ENCODE results near the gene TMEM222.
A peak's percentile ranks its signal among the peaks of the same experiment; 100 is the strongest.
"Not testable (repeated sequence)": the region's sequence is repeated elsewhere in the genome, so short reads cannot be mapped to it uniquely, and the experiment has no call there.

TMEM222 gene, protein sequence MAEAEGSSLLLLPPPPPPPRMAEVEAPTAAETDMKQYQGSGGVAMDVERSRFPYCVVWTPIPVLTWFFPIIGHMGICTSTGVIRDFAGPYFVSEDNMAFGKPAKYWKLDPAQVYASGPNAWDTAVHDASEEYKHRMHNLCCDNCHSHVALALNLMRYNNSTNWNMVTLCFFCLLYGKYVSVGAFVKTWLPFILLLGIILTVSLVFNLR

DNA sequence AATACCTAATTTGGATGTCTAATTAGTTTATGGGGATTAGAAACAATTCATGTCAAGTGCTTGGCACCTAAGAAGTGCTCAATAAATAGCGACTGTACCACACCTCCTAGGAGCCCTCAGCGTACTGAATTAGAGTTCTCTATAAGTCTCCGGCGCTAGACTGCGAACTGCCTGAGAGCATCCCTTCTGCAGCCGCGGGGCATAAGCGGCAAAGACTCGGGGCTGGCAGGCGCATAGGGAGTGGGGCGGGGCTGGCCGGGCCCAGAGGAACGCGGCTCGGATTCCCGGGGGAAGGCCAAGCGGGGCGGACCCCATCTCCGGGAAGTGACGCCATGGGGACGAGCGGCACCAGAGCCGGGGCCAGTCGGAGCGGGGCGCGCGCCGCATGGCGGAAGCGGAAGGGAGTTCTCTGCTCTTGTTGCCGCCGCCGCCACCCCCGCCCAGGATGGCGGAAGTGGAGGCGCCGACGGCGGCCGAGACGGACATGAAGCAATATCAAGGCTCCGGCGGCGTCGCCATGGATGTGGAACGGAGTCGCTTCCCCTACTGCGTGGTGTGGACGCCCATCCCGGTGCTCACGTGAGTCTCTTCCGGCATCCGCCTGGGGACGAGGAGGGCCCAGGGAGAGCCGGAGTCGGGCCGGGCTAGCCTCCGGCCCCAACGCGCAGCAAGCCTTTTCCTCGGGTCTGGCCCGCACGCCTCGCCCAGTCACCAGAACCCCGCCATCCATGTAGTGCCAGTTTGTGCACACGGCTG is at the start of gene TMEM222:
TMEM222 (plus strand) TSS at position 351 of the 756 bp plus-strand sequence; CDS start at position 386, 35 bp downstream.
- DNase-seq: peak; percentile 97

GRCh38 chr1:27274204-27274603 is 47.8 kb upstream of the TMEM222 start:
- DNase-seq: no peak

- no peak for DNase-seq
These were observed 46.3 kb upstream of the TMEM222 start for GRCh38 chr1:27275696-27276095.

DNA sequence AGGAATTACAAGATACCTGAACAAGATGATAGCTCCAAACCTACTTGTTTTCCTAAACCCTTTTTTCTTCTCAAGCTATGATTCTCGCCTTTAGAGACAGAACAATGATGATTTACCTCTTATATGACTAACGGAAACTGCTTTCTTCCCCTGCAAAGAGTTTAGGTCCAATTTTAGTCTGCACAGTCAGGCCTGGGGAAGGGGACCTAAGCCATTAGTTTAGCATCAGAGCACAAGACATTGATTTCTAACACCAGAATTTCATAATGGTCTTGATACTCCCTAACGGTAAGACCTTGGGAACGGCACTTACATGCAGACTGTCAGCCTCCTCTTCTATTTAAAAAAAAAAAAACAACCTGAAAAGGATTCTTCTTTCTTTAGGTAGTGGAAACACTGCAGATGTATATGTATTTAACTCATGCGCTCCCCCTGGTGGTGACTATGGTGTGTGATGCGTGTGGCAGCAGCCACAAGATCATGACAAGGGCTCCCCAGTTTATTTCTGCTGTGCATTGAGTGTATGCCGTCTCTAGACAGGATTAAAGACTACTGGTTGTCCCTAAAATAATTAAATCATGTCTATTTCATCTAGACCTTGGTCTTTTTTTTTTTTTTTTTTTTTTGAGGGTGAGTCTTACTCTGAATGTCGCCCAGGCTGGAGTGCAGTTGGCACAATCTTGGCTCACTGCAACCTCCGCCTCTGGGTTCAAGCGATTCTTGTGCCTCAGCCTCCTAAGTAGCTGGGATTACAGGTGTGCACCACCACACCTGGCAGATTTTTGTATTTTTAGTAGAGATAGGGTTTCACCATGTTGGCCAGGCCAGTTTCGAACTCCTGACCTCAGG is 37.3 kb upstream of the TMEM222 start:
- peak; percentile 91 for DNase-seq

DNA sequence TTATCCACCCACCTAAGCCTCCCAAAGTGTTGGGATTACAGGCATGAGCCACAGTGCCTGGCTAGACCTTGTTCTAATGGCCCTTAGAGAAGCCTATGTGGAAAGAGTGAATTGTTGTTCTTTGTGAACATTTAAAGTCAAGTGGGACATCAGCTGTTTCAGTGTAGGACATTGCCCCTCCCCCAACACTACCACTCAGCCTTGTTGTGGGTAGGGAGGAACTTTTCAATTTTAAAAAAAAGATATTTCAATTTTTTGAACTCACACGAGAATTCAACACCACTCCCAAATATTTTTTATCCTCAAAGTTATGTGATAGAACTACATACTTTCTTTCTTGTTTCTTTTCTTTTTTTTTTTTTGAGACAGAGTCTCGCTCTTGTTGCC is 36.7 kb upstream of the TMEM222 start:
- DNase-seq: no peak

DNA sequence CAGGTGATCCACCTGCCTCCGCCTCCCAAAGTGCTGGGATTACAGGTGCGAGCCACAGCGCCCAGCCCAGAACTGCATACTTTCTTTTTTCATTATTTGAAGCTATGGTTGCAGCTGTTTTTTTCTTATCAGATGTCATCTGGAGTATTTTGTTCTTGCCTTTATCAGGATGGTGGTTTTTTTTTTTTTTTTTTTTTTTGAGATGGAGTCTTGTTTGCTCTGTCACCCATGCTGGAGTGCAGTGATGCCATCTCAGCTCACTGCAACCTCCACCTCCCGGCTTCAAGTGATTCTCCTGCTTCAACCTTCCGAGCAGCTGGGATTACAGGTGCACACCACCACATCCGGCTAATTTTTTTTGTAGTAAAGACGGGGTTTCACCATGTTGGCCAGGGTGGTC is 36.1 kb upstream of the TMEM222 start:
- DNase-seq: not testable (repeated sequence)

DNA sequence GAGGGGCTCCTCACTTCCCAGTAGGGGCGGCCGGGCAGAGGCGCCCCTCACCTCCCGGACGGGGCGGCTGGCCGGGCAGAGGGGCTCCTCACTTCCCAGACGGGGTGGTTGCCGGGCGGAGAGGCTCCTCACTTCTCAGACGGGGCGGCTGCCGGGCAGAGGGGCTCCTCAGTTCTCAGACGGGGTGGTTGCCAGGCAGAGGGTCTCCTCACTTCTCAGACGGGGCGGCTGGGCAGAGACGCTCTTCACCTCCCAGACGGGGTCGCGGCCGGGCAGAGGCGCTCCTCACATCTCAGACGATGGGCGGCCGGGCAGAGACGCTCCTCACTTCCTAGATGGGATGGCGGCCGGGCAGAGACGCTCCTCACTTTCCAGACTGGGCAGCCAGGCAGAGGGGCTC is 32.8 kb upstream of the TMEM222 start:
- DNase-seq: not testable (repeated sequence)

GRCh38 chr1:27290581-27290980 is 31.4 kb upstream of the TMEM222 start:
- no peak for DNase-seq

DNA sequence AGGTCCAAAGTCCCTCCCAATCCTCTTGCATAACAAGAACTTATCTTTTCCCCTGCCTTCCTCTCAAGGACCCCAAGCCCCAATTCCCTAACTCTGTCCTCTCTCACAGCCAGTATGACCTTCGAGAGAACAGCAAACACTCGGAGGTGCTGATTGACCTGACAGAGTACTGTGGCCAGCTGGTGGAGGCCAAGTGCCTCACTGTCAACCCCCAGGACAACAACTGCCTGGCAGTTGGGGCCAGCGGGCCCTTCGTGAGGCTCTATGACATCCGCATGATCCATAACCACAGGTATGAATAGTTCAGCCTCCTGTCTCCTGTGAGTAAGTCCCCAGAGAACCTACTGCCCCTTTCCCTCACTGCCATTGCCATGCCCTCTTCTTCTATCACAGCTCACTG is 29.9 kb upstream of the TMEM222 start:
- DNase-seq: no peak

DNA sequence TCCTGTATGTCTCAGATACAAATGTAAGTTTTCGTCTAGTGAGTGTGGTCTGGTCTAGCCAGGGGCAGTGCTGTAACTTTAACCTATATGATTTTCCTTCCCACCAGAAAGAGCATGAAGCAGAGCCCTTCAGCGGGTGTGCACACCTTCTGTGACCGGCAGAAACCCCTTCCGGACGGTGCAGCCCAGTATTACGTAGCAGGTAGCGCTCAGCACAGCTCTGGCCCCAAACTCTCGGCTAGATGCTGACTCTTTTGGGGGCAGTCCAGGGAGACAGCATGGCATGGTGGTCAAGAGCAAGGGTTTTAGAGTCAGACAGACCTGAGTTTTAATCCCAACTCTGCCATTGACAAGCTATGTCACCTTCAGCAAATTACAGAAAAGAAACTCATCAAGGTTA is 28.0 kb upstream of the TMEM222 start:
- DNase-seq: no peak

GRCh38 chr1:27296773-27297291 is 25.1 kb upstream of the TMEM222 start:
- DNase-seq: peak; percentile 71

DNA sequence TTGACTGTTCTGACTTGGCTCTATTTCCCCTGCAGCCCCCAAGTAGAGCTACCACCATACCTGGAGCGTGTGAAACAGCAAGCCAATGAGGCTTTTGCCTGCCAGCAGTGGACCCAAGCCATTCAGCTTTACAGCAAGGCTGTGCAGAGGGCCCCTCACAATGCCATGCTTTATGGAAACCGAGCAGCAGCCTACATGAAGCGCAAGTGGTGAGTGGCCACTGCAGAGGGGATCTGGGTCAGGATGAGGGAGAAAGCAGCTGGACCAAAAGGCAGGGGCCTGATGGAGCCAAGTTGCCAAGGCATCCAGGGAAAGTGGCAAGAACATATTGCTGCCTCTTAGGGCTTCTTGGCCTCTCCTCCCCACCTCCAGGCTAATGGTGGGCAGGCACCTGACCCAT is 24.1 kb upstream of the TMEM222 start:
- DNase-seq: no peak

DNA sequence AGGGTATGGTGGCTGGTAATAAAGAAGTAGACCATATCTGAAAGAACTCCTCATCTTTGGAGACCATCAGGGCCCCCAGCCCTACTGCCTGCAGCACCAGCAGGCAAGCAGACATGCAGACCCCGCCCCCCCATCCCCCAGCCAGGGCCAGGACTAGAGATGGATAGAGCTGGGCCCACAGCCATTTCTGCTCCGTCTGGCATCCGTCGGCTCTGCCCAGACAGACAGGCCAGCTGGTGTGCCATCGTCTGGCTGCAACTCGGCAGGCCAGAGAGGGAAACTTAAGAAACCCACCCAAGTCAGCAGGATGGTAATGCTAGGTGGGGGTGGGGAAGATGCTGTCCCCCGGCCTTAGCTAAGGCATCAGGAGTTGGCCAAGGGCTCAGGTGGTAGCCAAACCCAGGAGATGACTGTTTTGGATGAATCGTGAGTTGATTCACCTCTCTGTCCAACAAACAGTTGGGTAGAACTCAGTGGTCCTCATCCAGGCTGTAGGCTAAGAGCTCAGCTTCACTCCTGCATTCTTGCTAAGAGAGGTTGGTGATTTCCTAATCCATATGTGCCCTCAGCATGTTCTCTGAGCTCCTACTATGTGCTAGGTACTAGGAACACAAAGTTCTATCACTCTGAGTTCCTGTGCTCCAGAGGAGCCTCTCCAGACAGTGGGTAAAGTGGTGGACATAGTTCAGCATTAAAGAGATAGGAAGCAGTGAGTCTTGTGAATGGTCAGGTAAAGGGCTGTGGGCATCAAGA is 23.2 kb upstream of the TMEM222 start:
- DNase-seq: no peak

DNA sequence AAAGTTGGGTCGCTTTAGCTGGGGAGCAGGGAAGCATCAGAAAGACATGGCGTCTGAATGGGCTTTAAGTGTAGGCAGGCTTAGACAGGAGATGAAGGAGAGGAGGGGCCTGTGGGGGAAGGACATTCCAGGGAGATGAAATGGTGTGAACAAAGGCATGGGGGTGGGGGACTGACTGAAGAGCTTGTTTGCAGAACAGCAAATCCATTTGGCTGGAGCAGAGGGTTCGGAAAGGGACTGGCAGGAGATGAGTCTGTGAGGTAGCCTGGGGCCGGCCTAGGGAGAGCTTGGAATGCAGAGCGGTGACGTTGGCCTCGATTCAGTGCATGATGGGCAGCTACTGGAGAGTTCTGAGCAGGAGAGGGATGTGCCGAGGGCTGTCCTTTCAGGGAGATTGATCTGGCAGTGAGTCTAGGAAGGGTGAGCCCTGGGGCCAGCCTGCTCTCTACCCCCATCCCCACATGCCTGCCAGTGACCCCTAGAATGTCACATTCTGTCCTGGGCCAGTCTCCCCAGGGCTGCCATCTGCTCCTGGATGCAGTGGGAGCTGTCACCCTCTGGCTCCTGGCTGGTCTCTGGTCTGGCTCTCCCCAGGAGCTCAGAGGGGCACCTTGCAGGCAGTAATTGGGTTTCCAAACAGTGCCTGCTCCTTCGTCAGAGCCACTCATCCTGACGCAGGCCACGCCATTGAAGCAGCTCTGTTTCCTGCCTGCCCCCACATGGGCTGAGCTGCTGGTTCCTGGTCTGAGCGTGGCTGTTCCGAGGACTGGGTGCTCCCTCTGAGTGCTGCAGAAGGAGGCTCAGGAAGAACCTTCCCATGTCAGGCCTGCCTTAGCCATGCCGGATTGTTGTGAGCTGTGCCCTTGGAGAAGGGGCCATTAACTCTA is 22.3 kb upstream of the TMEM222 start:
- no peak for DNase-seq

- DNase-seq: peak; percentile 72
These were observed 21.5 kb upstream of the TMEM222 start for GRCh38 chr1:27300341-27301051.

DNA sequence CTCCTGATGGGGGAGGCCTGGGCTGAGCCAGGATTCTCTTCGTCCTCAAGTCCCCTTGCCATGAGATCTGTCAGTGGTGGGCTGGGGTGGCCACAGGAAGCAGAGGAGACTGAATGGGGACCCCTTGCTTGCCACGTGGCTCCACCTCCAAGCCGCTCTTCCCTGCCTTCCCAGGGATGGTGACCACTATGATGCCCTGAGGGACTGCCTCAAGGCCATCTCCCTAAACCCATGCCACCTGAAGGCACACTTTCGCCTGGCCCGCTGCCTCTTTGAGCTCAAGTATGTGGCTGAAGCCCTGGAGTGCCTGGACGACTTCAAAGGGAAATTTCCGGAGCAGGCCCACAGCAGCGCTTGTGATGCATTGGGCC is 20.9 kb upstream of the TMEM222 start:
- no peak for DNase-seq

- DNase-seq: no peak
These were observed 20.3 kb upstream of the TMEM222 start for GRCh38 chr1:27301582-27302199.

DNA sequence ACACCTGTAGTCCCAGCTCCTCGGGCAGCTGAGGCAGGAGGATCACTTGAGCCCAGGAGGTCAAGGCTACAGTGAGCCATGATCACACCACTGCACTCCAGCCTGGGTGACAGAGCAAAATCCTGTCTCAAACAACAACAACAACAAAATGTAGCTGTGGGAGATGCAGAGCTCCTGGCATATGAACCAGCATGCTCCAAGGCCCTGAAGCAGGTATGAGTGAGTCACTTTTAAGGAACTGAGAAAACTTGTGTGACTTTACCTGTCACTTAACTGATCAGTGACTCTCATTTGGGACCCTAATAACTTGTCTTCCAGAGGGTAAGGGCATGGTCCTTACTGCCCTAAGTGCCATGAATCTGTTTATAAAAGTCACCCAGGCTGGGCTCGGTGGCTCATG is 19.4 kb upstream of the TMEM222 start:
- no peak for DNase-seq

- DNase-seq: no peak
These were observed 18.5 kb upstream of the TMEM222 start for GRCh38 chr1:27303509-27303908.

GRCh38 chr1:27306071-27306470 is 15.9 kb upstream of the TMEM222 start:
- DNase-seq: no peak

Measured in activated gamma-delta T cell treated with Interleukin-2 at 50 U/mL for 16 hours (primary cell).